Body of pancreas (tissue), 4 donors: ENCODE measurements around the gene PHLDB1. TPM values are rescaled to one million over a fixed set of nuclear protein-coding genes. Genes with fewer than 3 reads are reported as not detected.
A peak's percentile ranks its signal among the peaks of the same experiment; 100 is the strongest.

Experiments used
- ATAC-seq: fragments of 150-250 bp; one replicate; pipeline ENCODE4 v1.9.1; 2016
- DNase-seq, 4 donors: peaks; one replicate each; pipeline ENCODE4 v3.0.0-alpha.2; 2019
- H3K27ac ChIP-seq, 4 donors: fragments of 200-600 bp; sonication (generic); 1 replicate in 3 of 4; 2 replicates in 1 of 4; pipeline versions ENCODE4 v1.5.1 to v1.6.1; 2016 to 2019; ENCODE audit warnings: mild to moderate bottlenecking in 1 of 4, mixed read lengths in 1 of 4, moderate library complexity in 1 of 4
- H3K27me3 ChIP-seq, 2 donors: fragments of 200-600 bp; sonication (generic); one replicate each; pipeline ENCODE4 v1.6.0; 2016; ENCODE audit warnings: mild to moderate bottlenecking in 1 of 2
- H3K36me3 ChIP-seq, 2 donors: fragments of 200-600 bp; sonication (generic); replicated peaks in 1 of 2; 2 replicates each; pipeline ENCODE4 v1.5.1; 2016; ENCODE audit warnings: low read depth in 2 of 2; ENCODE audit not compliant: insufficient read depth in 1 of 2
- H3K4me1 ChIP-seq: fragments of 200-600 bp; sonication (generic); one replicate; pipeline ENCODE4 v1.6.0; 2016
- H3K4me3 ChIP-seq, 2 donors: fragments of 200-600 bp; sonication (generic); 1 replicate in 1 of 2; 2 replicates in 1 of 2; pipeline ENCODE4 v1.5.1; 2016 to 2019
- H3K9me3 ChIP-seq, 3 donors: fragments of 200-600 bp; sonication (generic); 1 replicate in 2 of 3; 2 replicates in 1 of 3; pipeline ENCODE4 v1.5.1; 2016
- POLR2A ChIP-seq, 3 donors: fragments of 450-650 bp; IDR thresholded peaks; one replicate each; pipeline ENCODE4 v1.6.1; 2016; ENCODE audit warnings: antibody characterized with exemption in 3 of 3, mild to moderate bottlenecking in 2 of 3
- WGBS, 2 donors: methylation state at CpG; one replicate each; pipeline ENCODE4 v1.1.5; 2017; 5-methylcytosine and 5-hydroxymethylcytosine counted together
- intact Hi-C: fragments of 100-400 bp; cut with DNase I; formaldehyde crosslinking; loops from one replicate; pipeline ENCODE4 v1.15.1; 2023
- total RNA-seq, 2 donors: library from RNA; depleted of rRNA; stranded (reverse); fragments of >200 nt; gene quantifications; one replicate each; pipeline ENCODE4 v1.1.0, GENCODE V29; 2016
- TF ChIP-seq, protein P1 (sequence below), 7 experiments: fragments of 450-650 bp in 4 of 7; fragments of 200-600 bp in 3 of 7; sonication (generic) in 3 of 7; IDR thresholded peaks; one replicate each; pipeline ENCODE4 v1.5.1; 2016 to 2019; ENCODE audit warnings: antibody characterized with exemption in 7 of 7

Gene PHLDB1
- total RNA-seq, 2 donors from 2014 or later: 71.9 to 166 TPM

DNA sequence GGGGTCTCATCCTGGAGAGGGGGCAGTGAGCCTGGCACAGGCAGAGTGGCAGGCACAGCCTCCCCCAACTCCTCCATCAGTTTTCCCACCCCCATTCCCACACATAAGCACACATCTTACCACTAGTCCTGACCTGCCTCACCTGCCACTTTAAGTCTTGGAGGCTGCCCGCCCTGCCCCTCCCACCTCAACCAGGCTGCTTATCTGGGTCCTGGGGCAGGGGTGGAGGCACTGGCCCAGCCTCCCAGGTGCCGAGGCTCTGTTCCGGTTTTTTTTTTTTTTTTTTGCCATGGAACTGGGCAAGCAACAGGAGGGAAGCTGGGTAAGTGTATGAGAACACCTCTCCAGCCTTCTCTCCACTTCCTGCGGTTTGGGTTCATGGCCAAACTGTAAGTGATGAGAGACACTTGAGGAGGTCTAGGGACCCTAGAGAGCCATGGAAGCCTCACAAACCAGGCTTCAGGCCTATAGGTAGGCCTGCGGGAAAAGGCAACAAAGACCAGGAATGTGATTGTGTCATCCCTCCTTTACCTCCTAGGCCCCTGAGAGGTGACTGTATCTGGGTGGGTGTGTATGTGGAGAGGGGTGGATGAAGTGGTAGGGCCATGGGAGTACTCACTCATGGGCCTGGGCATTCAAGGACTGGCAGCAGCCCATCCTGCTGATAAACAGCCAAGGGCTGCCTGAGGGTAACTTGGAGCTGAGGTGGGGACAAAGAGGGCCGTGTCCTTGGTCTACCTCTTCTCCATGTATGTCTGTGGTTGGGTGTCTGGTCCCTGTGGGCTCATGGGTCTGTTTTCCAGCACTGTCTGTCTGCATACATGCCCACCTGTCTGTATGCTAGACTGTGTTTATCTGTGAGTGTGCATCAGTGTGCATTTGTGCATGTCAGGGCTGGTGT is 22.6 kb downstream of the PHLDB1 start:
- peak overlapping the region in 1 of 4 donors; percentile 5 for H3K27ac ChIP-seq
- H3K27me3 ChIP-seq: no peaks in the 10 kb centered on the region
- peaks cover 26% of the 10 kb centered on the region for H3K4me1 ChIP-seq
- no peaks in the 10 kb centered on the region for H3K9me3 ChIP-seq
- no peaks in the 10 kb centered on the region for H3K36me3 ChIP-seq
- TF ChIP-seq, protein P1, sequence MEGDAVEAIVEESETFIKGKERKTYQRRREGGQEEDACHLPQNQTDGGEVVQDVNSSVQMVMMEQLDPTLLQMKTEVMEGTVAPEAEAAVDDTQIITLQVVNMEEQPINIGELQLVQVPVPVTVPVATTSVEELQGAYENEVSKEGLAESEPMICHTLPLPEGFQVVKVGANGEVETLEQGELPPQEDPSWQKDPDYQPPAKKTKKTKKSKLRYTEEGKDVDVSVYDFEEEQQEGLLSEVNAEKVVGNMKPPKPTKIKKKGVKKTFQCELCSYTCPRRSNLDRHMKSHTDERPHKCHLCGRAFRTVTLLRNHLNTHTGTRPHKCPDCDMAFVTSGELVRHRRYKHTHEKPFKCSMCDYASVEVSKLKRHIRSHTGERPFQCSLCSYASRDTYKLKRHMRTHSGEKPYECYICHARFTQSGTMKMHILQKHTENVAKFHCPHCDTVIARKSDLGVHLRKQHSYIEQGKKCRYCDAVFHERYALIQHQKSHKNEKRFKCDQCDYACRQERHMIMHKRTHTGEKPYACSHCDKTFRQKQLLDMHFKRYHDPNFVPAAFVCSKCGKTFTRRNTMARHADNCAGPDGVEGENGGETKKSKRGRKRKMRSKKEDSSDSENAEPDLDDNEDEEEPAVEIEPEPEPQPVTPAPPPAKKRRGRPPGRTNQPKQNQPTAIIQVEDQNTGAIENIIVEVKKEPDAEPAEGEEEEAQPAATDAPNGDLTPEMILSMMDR (IDR thresholded peaks at IDR 0.05): no peak
- TF ChIP-seq POLR2A (IDR thresholded peaks at IDR 0.05): no peak
- DNase-seq (peak in 3 of 4 donors; percentile 59 to 75 (median 62)), ATAC-seq (no peak)
- intact Hi-C loops: no loop called here
- no peak overlapping the region for H3K4me3 ChIP-seq
- WGBS, 2 donors: 34 to 40% methylated on average over 4 to 6 of the region's 6 CpGs

- no peak for ATAC-seq
These were observed 23.9 kb downstream of the PHLDB1 start for GRCh38 chr11:118631142-118631909.

DNA sequence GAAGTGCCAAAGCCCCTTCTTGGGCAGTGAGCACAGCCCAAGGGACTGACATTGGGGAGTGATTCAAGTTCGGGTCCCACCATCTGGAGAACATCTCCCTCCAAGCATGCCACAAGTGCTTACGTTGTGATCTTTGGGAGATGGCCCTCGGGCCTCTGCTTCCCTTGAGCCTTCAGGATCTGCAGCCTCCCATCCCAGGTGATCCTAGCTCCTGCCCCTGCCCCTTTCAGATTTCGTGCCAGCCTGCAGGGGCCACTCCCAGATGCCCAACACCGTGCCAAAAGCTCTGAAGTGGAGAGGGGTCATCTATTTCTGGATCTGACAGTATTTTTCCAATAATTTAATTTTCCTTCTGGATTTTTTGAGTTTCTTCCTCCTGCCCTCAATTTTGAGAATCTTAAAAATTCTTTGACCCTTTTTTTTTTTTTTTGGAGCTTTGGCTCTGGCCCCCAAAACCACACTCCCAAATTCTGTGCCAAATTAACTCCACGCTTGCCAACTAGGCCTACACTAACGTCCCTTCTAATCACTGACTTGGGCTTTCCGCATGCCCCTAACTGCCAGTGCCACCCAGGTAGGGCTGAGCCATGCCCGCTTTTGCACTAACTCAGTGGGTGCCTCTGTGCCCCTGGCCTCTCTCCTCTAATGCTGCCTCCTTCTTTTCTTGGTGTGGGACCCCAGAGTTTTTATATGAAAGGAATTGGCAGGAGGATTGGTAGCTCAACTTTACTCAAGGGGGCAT is 25.3 kb downstream of the PHLDB1 start:
- 80 to 87% methylated on average over 8 to 9 of the region's 9 CpGs for WGBS, 2 donors
- no peak for TF ChIP-seq POLR2A (IDR thresholded peaks at IDR 0.05)
- TF ChIP-seq, protein P1 (IDR thresholded peaks at IDR 0.05): no peak
- intact Hi-C loops: no loop called here
- Histone ChIP-seq H3K27ac (no peak overlapping the region), H3K27me3 (no peaks in the 10 kb centered on the region), H3K4me1 (peaks cover 37% of the 10 kb centered on the region), H3K4me3 (no peak overlapping the region), H3K36me3 (no peaks in the 10 kb centered on the region), H3K9me3 (no peaks in the 10 kb centered on the region)
- DNase-seq (no peak), ATAC-seq (no peak)

More at GRCh38 chr11:118631142-118631909, 23.9 kb downstream of the PHLDB1 start:
- no peaks in the 10 kb centered on the region for H3K36me3 ChIP-seq
- TF ChIP-seq, protein P1 (IDR thresholded peaks at IDR 0.05): no peak
- no peak for TF ChIP-seq POLR2A (IDR thresholded peaks at IDR 0.05)
- H3K27ac ChIP-seq: no peak overlapping the region
- no peak for DNase-seq
- 83 to 85% methylated on average over 10 to 12 of the region's 14 CpGs for WGBS, 2 donors
- H3K4me1 ChIP-seq: peaks cover 37% of the 10 kb centered on the region
- no peaks in the 10 kb centered on the region for H3K27me3 ChIP-seq
- H3K9me3 ChIP-seq: no peaks in the 10 kb centered on the region
- intact Hi-C loops: no loop called here
- H3K4me3 ChIP-seq: no peak overlapping the region

GRCh38 chr11:118633319-118633690 is 25.9 kb downstream of the PHLDB1 start:
- H3K36me3 ChIP-seq: no peaks in the 10 kb centered on the region
- H3K27ac ChIP-seq: no peak overlapping the region

More at GRCh38 chr11:118633319-118633690, 25.9 kb downstream of the PHLDB1 start:
- TF ChIP-seq, protein P1 (IDR thresholded peaks at IDR 0.05): no peak
- no peak for TF ChIP-seq POLR2A (IDR thresholded peaks at IDR 0.05)
- ATAC-seq (no peak), DNase-seq (no peak)
- WGBS, 2 donors: 88% methylated on average over 1 of the region's 1 CpG
- Histone ChIP-seq H3K4me3 (no peak overlapping the region), H3K9me3 (no peaks in the 10 kb centered on the region), H3K4me1 (peaks cover 37% of the 10 kb centered on the region), H3K27me3 (no peaks in the 10 kb centered on the region)
- intact Hi-C loops: no loop called here
